A673 (cell line): ENCODE results near the gene AOC2.

Experiments
- CTCF ChIP-seq: fragments of 300-800, 200-600 bp; sonication (generic); conservative IDR thresholded peaks from 2 replicates; pipeline ENCODE4 v1.5.1; 2017; ENCODE audit warnings: low read depth, mild to moderate bottlenecking, antibody characterized with exemption, low read length, moderate library complexity, mixed read lengths
- EZH2 ChIP-seq: fragments of 200-600 bp; sonication (generic); IDR thresholded peaks from 2 replicates; pipeline ENCODE4 v1.6.1; 2017; ENCODE audit warnings: borderline replicate concordance, low read depth, mild to moderate bottlenecking, mixed read lengths, antibody characterized with exemption, low read length; ENCODE audit not compliant: poor library complexity, severe bottlenecking

GRCh38 chr17:42818379-42818778 is 26.0 kb upstream of the AOC2 start:
- TF ChIP-seq CTCF (no peak), EZH2 (no peak)
